Activated CD8-positive, alpha-beta memory T cell treated with anti-CD3 and anti-CD28 coated beads for 1 hour (primary cell): Measurements from ENCODE around the gene EPDR1.

Source experiments
- DNase-seq, 2 donors: peaks; one replicate each; pipeline ENCODE4 v3.0.0-alpha.2; 2020; ENCODE audit warnings: low read depth in 1 of 2; ENCODE audit errors: extremely low read depth in 1 of 2

The EPDR1 gene

DNA sequence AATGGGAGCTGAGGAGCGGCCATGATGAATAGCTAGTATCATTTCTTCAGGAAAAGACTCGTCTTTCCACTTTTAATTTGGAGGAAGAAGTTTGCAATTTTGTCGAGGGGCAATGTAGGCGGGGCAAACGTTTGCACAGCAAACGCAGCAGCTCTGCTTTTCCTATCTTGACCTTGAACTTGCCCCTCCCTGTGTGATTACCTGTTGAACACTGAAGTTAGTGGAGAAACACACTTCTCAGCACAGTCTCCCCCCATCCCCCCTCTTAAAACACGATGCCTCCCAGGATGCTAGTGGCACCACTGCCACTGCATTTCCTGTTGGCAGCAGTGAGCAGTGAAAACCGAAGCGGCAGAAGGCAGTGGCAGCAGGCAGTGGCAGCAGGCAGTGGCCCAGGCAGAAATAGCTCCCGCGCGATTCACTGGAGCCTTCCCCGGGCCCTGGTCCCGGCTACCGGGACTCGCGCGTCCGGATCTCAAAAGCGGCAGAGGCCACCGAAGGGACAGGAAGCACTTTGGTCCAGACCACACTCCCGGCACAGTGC is at the start of gene EPDR1:
EPDR1 (plus strand) TSS at position 336 of the 544 bp plus-strand sequence. CDS start 300 bp downstream, outside the sequence.
- DNase-seq = no peak

DNA sequence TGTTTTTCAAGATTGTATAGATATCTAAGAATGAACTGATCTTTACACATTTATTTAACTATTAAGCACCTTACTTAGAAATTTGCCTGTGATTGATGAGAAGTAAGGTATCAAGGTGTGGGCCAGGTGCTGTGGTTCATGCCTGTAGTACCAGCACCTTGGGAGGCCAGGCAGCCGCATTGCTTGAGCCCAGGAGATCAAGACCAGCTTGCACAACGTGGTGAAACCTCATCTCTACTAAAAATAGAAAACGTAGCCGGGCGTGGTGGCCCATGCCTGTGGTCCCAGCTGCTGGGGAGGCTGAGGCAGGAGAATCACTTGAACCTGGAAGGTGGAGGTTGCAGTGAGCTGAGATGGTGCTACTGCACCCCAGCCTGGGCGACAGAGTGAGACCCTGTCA is 38.4 kb upstream of the EPDR1 start:
- DNase-seq = no peak

- no peak for DNase-seq
Observed at GRCh38 chr7:37893359-37893758, 27.1 kb upstream of the EPDR1 start.

DNA sequence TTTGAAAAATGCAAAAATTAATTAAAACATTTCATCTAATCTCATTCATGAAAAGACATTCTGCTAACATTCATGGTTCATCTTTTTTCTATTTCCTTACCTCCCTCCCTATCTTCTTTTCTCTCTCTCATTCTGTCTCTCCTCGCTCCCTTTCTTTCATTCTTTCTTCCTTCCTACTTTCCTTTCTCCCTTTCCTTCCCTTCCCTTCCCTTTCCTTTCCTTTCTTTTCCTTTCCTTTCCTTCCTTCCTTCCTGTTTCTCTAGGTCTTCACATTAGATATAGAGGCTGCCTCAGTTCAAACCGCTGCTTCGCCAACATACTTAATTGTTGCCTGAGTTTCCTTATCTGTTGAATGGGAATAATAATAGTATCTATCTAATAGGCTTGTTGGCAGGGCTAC is 25.8 kb upstream of the EPDR1 start:
- no peak for DNase-seq

DNA sequence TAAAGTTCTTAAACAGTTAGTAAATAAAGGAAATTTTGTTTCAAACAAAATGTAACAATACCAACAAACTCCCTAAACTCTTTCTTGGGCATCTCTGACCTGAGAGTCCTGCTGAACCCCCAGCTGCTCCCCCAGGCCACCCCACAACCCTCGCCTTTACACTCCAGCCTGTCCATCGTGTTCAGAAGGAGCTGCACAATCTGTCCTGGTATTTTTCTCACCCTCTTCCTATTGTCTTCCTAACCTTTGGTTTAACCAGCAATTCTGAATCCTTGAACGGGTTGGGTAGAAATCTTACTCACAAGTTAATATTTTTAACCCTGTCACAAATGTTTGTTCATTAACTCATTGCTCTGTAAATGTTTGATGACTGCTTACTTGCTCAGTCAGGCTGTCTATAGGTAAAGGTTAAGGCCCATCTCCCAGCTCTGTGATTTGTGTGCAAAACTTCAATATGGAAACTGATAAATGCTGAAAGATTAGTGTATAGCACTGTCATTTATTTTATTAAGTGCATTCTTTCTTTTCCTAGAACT is 20.7 kb upstream of the EPDR1 start:
- no peak for DNase-seq

DNA sequence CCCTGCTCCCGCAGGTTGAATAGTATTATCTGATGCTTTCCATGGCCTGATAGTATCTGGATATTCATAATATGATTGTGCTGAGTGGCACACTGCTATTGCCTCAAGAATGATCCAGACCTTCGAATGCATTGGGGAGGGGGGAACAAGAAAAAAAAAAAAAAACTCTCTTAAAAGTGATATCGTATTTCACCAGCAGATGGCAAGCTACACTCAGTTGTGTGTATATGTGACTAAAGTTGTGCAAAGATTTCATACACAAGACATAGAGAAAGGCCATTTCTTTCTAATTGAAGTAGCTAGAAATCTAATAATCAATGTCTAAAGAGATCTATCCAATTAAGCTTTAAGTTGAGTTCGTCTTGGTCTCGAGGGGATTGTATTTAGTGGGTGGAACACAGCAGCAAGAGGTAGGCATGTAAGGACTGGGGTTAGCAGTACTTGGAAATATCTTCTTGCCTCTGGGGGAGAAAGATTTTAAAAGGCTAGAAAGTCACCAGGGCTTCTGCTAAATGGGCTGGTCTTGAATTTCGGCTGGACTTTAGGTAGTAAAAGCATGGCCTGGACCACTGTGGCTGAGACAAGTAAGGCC is 19.1 kb upstream of the EPDR1 start:
- DNase-seq = no peak

GRCh38 chr7:37901890-37902524 is 18.4 kb upstream of the EPDR1 start:
- DNase-seq = no peak

DNA sequence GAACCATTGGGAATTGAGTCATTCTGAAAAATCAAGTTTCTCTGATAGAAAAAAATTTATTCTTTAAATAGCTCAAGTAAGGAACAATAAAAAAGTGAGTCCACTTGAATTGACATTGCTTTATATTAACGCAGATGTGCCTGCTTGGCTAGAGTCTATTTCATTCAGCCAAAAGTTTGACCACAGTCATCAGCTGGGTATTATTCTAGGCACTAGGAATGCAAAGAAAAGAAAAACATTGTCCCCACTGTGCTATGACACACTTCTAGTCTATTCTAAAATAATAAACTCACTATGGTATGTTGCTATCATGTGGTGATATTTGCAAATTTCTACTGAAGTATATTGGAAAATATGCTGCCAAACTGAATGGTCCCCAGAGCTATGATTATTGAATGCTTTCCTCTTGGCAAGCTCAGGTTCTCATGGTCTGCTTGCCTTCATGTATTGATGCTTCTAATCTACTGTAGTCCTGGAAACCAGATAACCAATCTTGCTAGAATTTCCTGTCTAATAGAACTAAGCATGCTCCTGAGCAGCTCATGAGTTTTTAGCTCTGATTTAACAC is 12.1 kb upstream of the EPDR1 start:
- DNase-seq = no peak

GRCh38 chr7:37912756-37913155 is 7.7 kb upstream of the EPDR1 start:
- no peak for DNase-seq

GRCh38 chr7:37915438-37915837 is 5.0 kb upstream of the EPDR1 start:
- no peak for DNase-seq

- no peak for DNase-seq
Observed at GRCh38 chr7:37916017-37916672, 4.3 kb upstream of the EPDR1 start.

DNA sequence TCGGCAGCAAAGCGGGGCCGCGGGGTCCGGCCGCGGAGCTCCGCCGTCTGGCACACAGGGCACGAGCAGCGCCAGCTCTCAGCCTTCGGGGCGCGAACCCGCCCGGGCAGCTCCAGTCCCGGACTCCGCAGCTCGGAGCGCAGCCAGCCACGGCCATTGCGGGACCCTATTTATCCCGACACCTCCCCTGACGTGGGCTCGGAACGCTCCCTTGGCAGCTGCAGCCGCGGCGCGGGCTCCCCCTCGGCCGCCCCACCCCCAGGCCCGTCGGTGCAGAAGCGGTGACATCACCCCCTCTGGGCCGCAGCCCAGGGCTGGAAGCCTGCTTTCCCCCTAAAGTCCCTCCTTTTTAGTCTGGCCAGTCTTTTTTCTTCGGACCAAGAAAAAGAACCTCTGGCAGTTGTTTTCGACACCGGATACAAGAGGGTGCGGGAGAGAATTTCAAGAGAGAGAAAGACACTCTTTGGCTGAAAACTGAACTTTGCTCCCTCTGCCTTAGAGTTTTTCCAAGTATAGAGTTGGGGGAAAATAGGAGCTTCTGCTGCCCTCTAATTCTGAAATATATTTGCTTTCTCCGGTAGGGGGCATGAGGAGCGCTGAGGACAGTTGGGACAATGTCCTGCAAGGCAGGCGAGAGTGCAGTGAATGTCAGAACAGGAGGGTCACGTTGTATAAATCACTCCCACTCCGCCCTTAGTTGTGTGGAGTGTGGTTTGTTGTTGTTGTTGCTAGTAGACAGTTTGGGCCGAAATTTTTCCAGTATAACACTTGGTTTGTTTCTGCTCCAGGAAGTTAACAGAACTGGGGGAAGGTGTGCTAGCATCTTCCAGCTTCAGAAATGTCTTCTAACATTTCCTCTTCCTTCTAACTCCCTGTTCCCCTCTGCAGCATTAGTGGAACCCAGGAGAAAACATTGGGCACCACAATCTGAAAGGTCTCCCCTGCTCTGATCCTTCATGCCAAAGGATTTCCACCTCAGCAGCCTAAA is 3.5 kb upstream of the EPDR1 start, which contains the start of gene SFRP4:
SFRP4 (minus strand) TSS at position 145 of the 988 bp plus-strand sequence. CDS start 280 bp downstream, outside the sequence.
- DNase-seq = no peak

DNA sequence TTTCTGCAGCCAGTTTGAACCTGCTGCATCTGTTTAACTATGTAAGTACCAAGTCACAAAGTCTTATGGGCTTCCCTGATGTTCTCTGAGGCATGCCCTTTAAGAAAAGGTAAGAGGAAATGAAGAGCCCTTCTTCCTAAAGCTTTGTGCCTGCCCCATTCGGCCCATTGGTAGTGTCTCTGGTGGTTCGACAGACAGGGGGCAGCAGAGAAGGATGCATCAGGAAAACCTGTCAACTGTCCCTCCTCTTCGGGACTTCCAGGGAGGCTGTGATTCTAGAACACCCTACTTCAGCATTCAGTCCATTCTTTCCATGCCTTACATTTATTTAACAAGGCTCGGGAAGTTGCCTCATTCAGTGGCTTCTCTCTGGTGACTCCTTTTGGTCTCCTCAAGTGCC is 1.9 kb upstream of the EPDR1 start:
- no peak for DNase-seq

DNA sequence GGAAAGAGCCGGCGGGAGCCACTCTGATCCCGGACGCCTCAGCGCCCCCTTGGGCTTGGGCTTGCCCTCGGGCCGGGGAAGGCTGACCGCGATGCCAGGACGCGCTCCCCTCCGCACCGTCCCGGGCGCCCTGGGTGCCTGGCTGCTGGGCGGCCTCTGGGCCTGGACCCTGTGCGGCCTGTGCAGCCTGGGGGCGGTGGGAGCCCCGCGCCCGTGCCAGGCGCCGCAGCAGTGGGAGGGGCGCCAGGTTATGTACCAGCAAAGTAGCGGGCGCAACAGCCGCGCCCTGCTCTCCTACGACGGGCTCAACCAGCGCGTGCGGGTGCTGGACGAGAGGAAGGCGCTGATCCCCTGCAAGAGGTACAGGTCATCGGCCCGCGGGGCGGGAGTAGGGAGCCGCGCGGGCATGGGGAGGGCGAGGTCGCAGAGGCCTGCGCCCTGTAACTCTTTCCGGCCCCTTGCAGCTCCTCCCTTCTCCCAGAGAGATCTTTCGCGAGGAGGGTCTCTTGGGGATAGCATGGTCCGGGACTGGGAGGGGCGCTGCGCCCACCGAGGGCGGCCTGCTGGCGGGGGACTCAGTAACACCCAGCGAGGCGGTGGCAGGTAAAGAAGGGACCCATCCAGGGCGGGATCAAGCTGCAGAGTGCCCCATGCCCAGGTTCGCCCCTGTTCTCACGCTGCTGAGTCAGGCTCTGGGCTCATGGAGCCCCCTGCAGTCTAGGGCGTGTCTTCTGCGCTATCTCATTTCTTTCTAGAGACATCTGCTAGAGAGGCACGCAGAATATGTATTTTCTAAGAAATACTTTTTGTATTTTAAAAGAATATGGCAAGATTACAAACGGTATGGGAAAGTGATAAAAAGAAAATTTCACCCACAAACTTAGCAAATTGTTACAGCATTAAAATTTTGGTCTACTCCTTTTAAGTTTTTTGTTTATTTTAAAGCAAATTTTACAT is 687 bp downstream of the EPDR1 start:
- no peak for DNase-seq

- DNase-seq = no peak
Observed at GRCh38 chr7:37921876-37922275, 1.4 kb downstream of the EPDR1 start.

DNA sequence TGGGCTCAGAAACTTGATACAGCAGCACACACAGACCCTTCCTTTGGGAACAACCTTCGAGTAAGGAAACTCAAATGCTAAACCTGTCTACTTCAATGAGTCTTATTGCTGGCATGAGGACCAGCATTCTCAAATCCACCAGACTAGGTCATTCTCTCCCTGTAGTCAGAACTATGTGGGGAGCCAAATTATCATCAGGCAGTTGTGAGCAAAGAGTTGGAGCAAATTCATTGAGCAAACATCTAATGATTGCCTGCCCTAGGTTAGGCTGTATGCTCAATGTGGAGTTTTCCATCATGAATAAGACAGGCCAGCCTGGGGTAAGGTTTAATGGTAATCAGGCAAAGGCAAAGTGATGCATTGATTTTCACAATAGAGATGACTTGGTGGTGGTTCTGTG is 3.6 kb downstream of the EPDR1 start:
- no peak for DNase-seq

- DNase-seq = no peak
Observed at GRCh38 chr7:37924491-37925041, 4.1 kb downstream of the EPDR1 start.

- no peak for DNase-seq
Observed at GRCh38 chr7:37925620-37926019, 5.2 kb downstream of the EPDR1 start.
